LNCAP (cell line): Measurements from ENCODE around the gene TMEM100.

Source experiments
- CTCF ChIP-seq: fragments of 450-650 bp; IDR thresholded peaks from 2 replicates; pipeline ENCODE4 v1.5.1; 2017; ENCODE audit warnings: mild to moderate bottlenecking

TMEM100 gene

DNA sequence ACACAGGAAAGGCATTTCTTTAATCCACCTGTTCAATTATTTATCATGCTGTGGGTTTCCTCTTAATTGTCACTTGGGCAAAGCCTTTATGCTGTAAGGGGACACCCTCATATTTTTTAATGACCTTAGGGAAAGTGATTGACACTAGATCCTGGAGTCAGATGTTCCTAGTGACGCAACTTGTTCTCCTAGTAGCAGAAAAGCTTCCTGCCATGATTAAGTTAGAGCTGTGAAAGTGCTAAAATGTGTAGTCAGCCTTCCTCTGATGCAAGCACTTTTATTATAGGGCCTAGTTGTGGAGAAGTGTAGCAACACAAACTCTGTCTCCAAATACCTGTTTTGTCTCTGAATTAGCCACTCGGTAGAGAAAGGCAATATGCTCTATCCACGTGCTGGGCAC lies 12.3 kb downstream of the TMEM100 start:
- no peak for TF ChIP-seq CTCF

- TF ChIP-seq CTCF, result no peak
Measured at GRCh38 chr17:55709984-55710383, 12.7 kb downstream of the TMEM100 start.

- TF ChIP-seq CTCF, result no peak
Measured at GRCh38 chr17:55709440-55709839, 13.2 kb downstream of the TMEM100 start.

DNA sequence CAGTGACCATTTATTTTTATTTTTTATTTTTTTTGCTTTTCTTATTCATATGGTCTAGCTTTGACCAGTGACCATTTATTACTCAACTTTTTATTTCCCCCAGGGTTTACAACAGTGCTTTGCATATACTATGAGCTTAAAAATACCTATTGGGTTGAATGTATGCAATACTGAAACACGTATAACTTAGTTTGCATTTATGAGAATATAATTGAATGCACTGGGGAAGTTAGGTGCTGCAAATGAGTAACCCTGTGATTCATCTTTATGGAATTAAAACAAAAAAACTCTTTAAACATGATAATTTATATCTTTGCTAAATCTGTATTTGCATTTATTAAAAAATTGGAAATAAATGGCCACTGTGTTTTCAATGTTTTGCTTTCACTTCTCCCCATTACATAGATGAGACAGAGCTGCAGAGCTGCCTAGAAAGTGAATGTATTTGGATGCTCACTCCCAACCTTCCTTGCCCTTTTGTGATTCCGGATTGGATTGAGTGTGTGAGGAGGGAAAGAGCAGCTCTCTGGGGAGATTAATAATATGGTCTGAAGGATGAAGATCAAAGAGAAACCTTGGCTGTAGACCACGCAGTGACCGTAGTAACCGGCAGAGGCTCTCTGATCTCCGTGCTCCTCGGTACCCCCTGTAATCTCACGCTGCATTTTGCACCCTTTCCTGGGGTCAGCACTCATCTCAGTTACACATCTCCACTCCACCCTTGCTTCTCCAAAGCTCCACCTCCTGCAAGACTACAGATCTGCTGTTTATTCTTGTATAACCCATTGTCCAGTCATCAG lies 14.3 kb downstream of the TMEM100 start:
- TF ChIP-seq CTCF, result no peak

GRCh38 chr17:55706808-55707773 lies 15.6 kb downstream of the TMEM100 start:
- TF ChIP-seq CTCF, result no peak

- no peak for TF ChIP-seq CTCF
Measured at GRCh38 chr17:55705847-55706246, 16.8 kb downstream of the TMEM100 start.

- no peak for TF ChIP-seq CTCF
Measured at GRCh38 chr17:55704401-55704800, 18.3 kb downstream of the TMEM100 start.
